Measurements from ENCODE around the gene ALDH3B1.
"Not testable (repeated sequence)": the region's sequence is repeated elsewhere in the genome, so short reads cannot be mapped to it uniquely, and the experiment has no call there.

Gene ALDH3B1, protein sequence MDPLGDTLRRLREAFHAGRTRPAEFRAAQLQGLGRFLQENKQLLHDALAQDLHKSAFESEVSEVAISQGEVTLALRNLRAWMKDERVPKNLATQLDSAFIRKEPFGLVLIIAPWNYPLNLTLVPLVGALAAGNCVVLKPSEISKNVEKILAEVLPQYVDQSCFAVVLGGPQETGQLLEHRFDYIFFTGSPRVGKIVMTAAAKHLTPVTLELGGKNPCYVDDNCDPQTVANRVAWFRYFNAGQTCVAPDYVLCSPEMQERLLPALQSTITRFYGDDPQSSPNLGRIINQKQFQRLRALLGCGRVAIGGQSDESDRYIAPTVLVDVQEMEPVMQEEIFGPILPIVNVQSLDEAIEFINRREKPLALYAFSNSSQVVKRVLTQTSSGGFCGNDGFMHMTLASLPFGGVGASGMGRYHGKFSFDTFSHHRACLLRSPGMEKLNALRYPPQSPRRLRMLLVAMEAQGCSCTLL

DNA sequence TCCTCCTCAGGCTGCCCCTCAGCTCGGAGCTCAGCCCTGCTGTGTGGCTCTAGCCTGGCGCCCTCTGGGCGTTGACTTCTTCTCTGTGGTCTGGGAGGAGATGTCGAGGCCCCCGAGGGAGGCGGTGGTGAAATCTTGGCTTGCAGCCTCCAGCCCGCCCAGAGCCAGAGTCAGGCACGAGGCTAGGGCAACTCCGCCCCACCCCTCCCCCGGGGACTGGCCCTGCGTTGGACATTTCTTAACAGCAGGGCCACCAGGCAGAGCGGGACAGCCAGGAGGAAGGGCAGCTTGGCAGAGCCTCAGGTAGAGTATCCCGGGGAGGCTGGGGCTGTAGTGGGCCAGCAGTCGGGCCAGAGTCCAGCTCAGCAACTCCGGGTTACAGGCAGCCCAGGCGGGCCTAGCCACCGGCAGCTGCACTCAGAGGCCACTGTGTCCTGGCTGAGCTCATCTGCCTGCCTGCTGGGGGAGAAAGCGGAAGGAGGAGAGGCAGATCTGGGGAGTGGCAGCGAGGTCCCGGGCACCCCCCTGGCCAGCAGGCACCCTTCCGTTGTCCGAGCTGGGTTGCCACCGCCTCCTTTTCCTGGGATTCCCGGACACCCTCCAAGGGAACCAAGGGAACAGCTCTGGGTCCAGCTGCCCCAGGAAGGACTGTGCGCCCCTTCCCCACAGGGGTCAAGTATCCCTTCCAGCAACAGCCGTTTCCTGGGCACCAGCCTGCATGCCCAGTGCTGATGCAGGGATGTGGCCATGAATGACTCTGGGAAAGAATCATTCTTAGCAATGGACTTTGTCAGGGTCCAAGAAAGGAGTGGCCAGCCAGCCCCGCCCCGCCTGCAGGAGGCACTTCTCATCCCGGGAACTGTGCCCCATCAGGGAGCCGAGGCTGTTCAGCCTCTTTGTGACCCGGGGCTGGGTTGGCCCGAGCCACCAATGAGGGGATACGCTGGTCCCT lies at the start of gene ALDH3B1:
Gene ALDH3B1, plus strand, starts transcription at position 238 of the 952 bp plus-strand sequence. CDS start 4,971 bp downstream, outside the sequence.
- H3K4me3 ChIP-seq (ENCODE audit: low read depth in 1 of 5, low read length in 5 of 5) = peak within 1 kb of the TSS; percentile 38 to 71 (median 51)

DNA sequence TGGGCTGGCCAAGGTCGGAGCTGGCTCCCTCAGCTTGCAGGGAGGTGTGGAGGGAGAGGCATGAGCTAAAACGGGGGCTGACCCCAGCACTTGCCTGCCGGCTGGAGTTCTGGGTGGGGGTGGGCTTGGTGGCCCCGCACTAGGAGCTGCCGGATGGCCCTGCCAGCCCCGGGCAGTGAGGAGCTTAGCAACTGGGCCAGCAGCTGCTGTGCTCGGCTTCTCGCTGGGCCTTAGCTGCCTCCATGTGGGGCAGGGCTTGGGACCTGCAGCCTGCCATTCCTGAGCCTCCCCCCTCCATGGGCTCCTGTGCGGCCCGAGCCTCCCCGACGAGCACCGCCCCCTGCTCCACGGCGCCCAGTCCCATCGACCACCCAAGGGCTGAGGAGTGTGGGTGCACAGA lies 46.9 kb upstream of the ALDH3B1 start:
- not testable (repeated sequence) for H3K36me3 ChIP-seq (ENCODE audit: control insufficient read depth in 5 of 5, insufficient read depth in 5 of 5, low read length in 5 of 5); H3K4me1 ChIP-seq (ENCODE audit: control insufficient read depth in 5 of 5, insufficient read depth in 5 of 5, low read length in 5 of 5); H3K27ac ChIP-seq (ENCODE audit: low read depth, low read length); H3K27me3 ChIP-seq (ENCODE audit: control insufficient read depth in 5 of 5, insufficient read depth in 4 of 5, low read length in 5 of 5); H3K9ac ChIP-seq (ENCODE audit: low read length in 5 of 5); H3K4me3 ChIP-seq (ENCODE audit: low read depth in 1 of 5, low read length in 5 of 5); H3K9me3 ChIP-seq (ENCODE audit: control insufficient read depth in 5 of 5, low read length in 5 of 5)

More for the DNA sequence above, at the start of gene ALDH3B1:
- H3K9me3 ChIP-seq (ENCODE audit: control insufficient read depth in 5 of 5, low read length in 5 of 5) = no peaks in the 10 kb centered on the region
- no peaks in the 10 kb centered on the region for H3K27me3 ChIP-seq (ENCODE audit: control insufficient read depth in 5 of 5, insufficient read depth in 4 of 5, low read length in 5 of 5)
- peaks cover 7 to 82% (median 69%) of the 10 kb centered on the region in 5 donors for H3K4me1 ChIP-seq (ENCODE audit: control insufficient read depth in 5 of 5, insufficient read depth in 5 of 5, low read length in 5 of 5)
- no peaks in the 10 kb centered on the region for H3K36me3 ChIP-seq (ENCODE audit: control insufficient read depth in 5 of 5, insufficient read depth in 5 of 5, low read length in 5 of 5)
- H3K27ac ChIP-seq (ENCODE audit: low read depth, low read length) = peak within 1 kb of the TSS; percentile 86
- H3K9ac ChIP-seq (ENCODE audit: low read length in 5 of 5) = peak within 1 kb of the TSS in 4 of 5 donors; percentile 61 to 70 (median 65)

DNA sequence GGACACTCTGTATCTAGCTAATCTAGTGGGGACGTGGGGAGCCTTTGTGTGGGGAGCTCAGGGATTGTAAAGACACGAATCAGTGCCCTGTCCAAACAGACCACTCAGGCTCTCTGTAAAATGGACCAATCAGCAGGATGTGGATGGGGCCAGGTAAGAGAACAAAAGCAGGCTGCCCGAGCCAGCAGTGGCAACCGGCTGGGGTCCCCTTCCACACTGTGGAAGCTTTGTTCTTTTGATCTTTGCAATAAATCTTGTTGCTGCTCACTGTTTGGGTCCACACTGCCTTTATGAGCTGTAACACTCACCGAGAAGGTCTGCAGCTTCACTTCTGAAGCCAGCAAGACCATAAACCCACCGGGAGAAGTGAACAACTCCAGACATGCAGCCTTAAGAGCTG lies 46.2 kb upstream of the ALDH3B1 start:
- not testable (repeated sequence) for H3K4me3 ChIP-seq (ENCODE audit: low read depth in 1 of 5, low read length in 5 of 5); H3K36me3 ChIP-seq (ENCODE audit: control insufficient read depth in 5 of 5, insufficient read depth in 5 of 5, low read length in 5 of 5); H3K27ac ChIP-seq (ENCODE audit: low read depth, low read length); H3K9ac ChIP-seq (ENCODE audit: low read length in 5 of 5); H3K27me3 ChIP-seq (ENCODE audit: control insufficient read depth in 5 of 5, insufficient read depth in 4 of 5, low read length in 5 of 5); H3K9me3 ChIP-seq (ENCODE audit: control insufficient read depth in 5 of 5, low read length in 5 of 5); H3K4me1 ChIP-seq (ENCODE audit: control insufficient read depth in 5 of 5, insufficient read depth in 5 of 5, low read length in 5 of 5)

DNA sequence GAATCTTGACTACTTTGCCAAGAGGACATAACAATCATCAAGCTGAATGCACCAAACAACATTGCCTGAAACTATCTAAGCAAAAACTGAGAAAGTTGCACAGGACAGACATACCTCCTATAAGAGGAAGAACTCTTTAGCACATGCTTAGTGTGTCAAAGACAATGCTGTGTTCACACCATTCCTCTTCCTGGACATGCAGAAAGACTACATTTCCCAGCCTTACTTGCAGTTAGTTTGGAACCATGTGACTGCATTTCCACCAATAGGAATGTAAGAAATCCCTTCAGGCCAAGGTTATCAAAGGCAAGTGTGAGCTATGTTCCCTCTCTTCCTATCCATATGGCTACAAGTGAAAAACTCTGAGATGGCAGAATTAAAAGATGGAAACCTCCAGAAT lies 45.4 kb upstream of the ALDH3B1 start:
- H3K4me3 ChIP-seq (ENCODE audit: low read depth in 1 of 5, low read length in 5 of 5); H3K36me3 ChIP-seq (ENCODE audit: control insufficient read depth in 5 of 5, insufficient read depth in 5 of 5, low read length in 5 of 5); H3K27me3 ChIP-seq (ENCODE audit: control insufficient read depth in 5 of 5, insufficient read depth in 4 of 5, low read length in 5 of 5); H3K9me3 ChIP-seq (ENCODE audit: control insufficient read depth in 5 of 5, low read length in 5 of 5); H3K27ac ChIP-seq (ENCODE audit: low read depth, low read length); H3K9ac ChIP-seq (ENCODE audit: low read length in 5 of 5); H3K4me1 ChIP-seq (ENCODE audit: control insufficient read depth in 5 of 5, insufficient read depth in 5 of 5, low read length in 5 of 5): not testable (repeated sequence)

DNA sequence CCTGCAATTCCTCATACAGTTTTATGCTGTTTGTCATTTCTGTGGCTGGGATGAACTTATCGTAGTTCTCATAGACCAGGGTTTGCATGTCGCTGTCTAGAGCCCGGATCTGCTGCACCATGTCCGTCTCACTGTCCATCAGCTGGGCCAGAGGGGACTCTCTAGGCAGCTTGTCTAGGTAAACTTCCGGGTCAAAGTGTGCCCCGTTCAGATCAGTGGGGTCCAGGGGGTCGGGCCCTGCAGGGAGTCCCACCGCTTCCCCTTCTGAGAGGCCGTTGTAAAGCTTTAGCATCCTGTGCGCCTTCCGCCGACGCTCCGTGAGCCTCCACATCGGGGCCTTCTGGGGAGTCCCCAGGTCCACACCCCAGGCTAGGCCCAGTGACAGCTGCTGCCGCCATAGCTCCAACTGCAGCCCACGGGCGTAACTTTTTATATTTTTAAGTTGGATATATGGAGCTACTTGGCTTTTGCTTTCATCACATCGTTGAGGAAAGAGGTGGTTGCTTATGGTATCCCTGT lies 44.2 kb upstream of the ALDH3B1 start:
- not testable (repeated sequence) for H3K27ac ChIP-seq (ENCODE audit: low read depth, low read length); H3K9ac ChIP-seq (ENCODE audit: low read length in 5 of 5); H3K9me3 ChIP-seq (ENCODE audit: control insufficient read depth in 5 of 5, low read length in 5 of 5); H3K36me3 ChIP-seq (ENCODE audit: control insufficient read depth in 5 of 5, insufficient read depth in 5 of 5, low read length in 5 of 5); H3K4me1 ChIP-seq (ENCODE audit: control insufficient read depth in 5 of 5, insufficient read depth in 5 of 5, low read length in 5 of 5); H3K4me3 ChIP-seq (ENCODE audit: low read depth in 1 of 5, low read length in 5 of 5); H3K27me3 ChIP-seq (ENCODE audit: control insufficient read depth in 5 of 5, insufficient read depth in 4 of 5, low read length in 5 of 5)

DNA sequence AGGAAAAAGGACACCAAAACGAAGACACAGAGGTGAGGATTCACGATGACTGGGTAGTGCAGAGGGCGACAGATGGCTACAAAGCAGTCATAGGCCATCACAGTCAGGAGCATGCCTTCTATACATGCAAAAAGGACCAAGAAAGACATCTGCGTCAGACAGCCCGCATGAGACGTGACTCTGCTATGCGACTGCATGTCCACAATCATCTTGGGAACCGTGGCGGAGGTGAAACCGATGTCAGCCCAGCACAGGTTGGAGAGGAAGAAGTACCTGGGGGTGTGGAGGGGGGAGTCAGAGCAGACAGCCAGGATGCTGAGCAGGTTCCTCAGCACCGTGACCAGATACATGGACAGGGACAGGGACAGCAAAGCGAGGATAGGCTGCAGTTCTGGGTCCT lies 35.4 kb upstream of the ALDH3B1 start:
- H3K4me1 ChIP-seq (ENCODE audit: control insufficient read depth in 5 of 5, insufficient read depth in 5 of 5, low read length in 5 of 5); H3K36me3 ChIP-seq (ENCODE audit: control insufficient read depth in 5 of 5, insufficient read depth in 5 of 5, low read length in 5 of 5); H3K9me3 ChIP-seq (ENCODE audit: control insufficient read depth in 5 of 5, low read length in 5 of 5); H3K4me3 ChIP-seq (ENCODE audit: low read depth in 1 of 5, low read length in 5 of 5); H3K9ac ChIP-seq (ENCODE audit: low read length in 5 of 5); H3K27me3 ChIP-seq (ENCODE audit: control insufficient read depth in 5 of 5, insufficient read depth in 4 of 5, low read length in 5 of 5); H3K27ac ChIP-seq (ENCODE audit: low read depth, low read length): not testable (repeated sequence)

DNA sequence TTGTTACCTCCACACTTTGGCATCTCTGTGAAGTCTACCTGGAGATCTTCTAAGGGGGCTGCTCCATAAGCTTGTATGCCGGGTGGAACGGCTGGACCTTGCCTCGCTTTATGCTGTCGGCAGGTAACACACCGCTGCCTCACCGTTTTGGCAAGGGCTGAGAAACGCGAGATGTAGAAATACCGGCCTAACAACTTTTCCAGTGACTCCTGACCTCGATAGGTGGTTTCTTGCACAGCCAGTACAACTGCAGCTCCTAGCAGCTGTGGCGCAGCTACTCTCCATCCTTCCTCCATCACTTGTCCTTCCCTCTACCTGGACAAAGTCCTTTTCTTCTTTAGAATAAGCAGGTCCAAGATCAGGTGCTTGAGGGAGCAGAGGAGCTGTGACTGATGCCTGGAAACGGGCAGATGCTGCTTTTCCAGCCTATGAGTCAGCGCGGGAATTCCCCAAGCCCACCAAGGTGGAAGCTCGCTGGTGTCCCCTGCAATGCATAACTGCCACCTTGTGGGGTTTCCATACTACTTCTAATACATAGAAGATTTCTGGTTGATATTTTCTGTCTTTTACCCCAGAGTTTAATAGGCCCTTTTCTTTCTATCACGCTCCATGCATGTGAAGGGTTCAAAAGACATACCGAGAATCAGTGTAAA lies 31.2 kb upstream of the ALDH3B1 start:
- not testable (repeated sequence) for H3K36me3 ChIP-seq (ENCODE audit: control insufficient read depth in 5 of 5, insufficient read depth in 5 of 5, low read length in 5 of 5); H3K27me3 ChIP-seq (ENCODE audit: control insufficient read depth in 5 of 5, insufficient read depth in 4 of 5, low read length in 5 of 5); H3K9me3 ChIP-seq (ENCODE audit: control insufficient read depth in 5 of 5, low read length in 5 of 5); H3K27ac ChIP-seq (ENCODE audit: low read depth, low read length); H3K9ac ChIP-seq (ENCODE audit: low read length in 5 of 5); H3K4me3 ChIP-seq (ENCODE audit: low read depth in 1 of 5, low read length in 5 of 5); H3K4me1 ChIP-seq (ENCODE audit: control insufficient read depth in 5 of 5, insufficient read depth in 5 of 5, low read length in 5 of 5)

DNA sequence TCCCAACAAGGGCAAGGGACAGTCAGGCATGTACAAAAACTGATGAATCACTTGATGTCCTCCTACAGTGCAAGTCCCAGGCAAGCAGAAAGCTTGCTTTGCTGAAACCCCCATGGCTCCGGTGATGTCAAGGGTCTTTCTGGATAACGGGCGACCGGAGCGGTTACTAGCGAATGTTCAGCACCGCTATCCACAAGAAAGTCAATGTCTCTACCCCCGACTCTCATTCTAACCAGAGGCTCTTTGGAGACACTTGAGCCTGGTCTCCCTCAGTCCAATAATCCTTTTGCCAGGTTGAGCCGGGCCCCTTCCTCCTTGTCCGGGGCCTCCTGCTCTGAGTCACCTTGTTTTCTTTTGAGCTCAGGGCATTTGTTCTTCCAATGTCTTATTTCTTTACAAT lies 28.9 kb upstream of the ALDH3B1 start:
- not testable (repeated sequence) for H3K4me1 ChIP-seq (ENCODE audit: control insufficient read depth in 5 of 5, insufficient read depth in 5 of 5, low read length in 5 of 5); H3K9me3 ChIP-seq (ENCODE audit: control insufficient read depth in 5 of 5, low read length in 5 of 5); H3K9ac ChIP-seq (ENCODE audit: low read length in 5 of 5); H3K27ac ChIP-seq (ENCODE audit: low read depth, low read length); H3K27me3 ChIP-seq (ENCODE audit: control insufficient read depth in 5 of 5, insufficient read depth in 4 of 5, low read length in 5 of 5); H3K4me3 ChIP-seq (ENCODE audit: low read depth in 1 of 5, low read length in 5 of 5); H3K36me3 ChIP-seq (ENCODE audit: control insufficient read depth in 5 of 5, insufficient read depth in 5 of 5, low read length in 5 of 5)

DNA sequence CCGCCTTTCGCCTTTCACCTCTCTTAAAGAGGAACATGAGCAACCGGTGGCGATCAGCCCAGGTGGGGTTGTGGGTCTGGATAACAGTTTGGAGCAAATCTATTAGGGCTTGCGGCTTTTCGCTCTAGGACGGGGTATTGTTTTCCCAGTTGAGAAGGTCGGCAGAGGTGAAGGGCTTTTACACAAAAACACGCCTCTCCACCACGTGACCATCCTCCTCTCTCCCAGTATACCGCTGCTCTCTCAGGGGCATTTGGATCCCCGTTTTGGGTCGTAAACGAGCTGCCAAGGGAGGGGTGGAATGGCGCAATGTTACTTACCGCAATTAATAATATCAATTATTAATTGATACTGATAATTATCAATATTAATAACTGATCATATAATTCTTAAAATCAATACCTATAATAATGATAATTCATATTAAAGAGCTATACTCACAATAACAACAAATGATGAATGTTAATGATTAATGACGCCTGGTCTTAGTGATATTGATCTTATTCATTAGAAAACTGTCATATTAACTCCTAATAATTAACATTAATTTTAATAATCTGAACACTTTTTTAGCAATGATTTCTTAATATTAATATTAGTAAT lies 27.8 kb upstream of the ALDH3B1 start:
- H3K4me3 ChIP-seq (ENCODE audit: low read depth in 1 of 5, low read length in 5 of 5); H3K9ac ChIP-seq (ENCODE audit: low read length in 5 of 5); H3K27ac ChIP-seq (ENCODE audit: low read depth, low read length); H3K36me3 ChIP-seq (ENCODE audit: control insufficient read depth in 5 of 5, insufficient read depth in 5 of 5, low read length in 5 of 5); H3K9me3 ChIP-seq (ENCODE audit: control insufficient read depth in 5 of 5, low read length in 5 of 5); H3K27me3 ChIP-seq (ENCODE audit: control insufficient read depth in 5 of 5, insufficient read depth in 4 of 5, low read length in 5 of 5); H3K4me1 ChIP-seq (ENCODE audit: control insufficient read depth in 5 of 5, insufficient read depth in 5 of 5, low read length in 5 of 5): not testable (repeated sequence)

Measured in subcutaneous abdominal adipose tissue (tissue), 5 donors.